Neural progenitor cell (in vitro differentiated cells): ENCODE results near the gene HOXA13.

Experiments
- CTCF ChIP-seq: fragments of 200-600 bp; sonication (generic); IDR thresholded peaks from 2 replicates; pipeline ENCODE4 v1.5.1; 2017; ENCODE audit warnings: antibody characterized with exemption, mild to moderate bottlenecking
- EZH2 ChIP-seq: fragments of 200-600 bp; sonication (generic); IDR thresholded peaks from 2 replicates; pipeline ENCODE4 v1.6.1; 2017; ENCODE audit warnings: antibody characterized with exemption, mild to moderate bottlenecking, moderate library complexity

- TF ChIP-seq CTCF (no peak), EZH2 (peak; percentile 99)
Observed at GRCh38 chr7:27173511-27173955, 26.4 kb downstream of the HOXA13 start.
